GM18505 (cell line): ENCODE data around the gene ELANE.

ENCODE experiments used
- ATAC-seq: cut with Tn5 transposase; IDR thresholded peaks from one replicate; pipeline ENCODE4 v1.9.1; 2021; ENCODE audit not compliant: unreplicated experiment
- POLR2A ChIP-seq: IDR thresholded peaks from 4 replicates; pipeline ENCODE4 v1.6.1; 2011; ENCODE audit warnings: borderline replicate concordance; ENCODE audit not compliant: insufficient read depth, insufficient read length; ENCODE audit errors: extremely low read depth

Gene ELANE

DNA sequence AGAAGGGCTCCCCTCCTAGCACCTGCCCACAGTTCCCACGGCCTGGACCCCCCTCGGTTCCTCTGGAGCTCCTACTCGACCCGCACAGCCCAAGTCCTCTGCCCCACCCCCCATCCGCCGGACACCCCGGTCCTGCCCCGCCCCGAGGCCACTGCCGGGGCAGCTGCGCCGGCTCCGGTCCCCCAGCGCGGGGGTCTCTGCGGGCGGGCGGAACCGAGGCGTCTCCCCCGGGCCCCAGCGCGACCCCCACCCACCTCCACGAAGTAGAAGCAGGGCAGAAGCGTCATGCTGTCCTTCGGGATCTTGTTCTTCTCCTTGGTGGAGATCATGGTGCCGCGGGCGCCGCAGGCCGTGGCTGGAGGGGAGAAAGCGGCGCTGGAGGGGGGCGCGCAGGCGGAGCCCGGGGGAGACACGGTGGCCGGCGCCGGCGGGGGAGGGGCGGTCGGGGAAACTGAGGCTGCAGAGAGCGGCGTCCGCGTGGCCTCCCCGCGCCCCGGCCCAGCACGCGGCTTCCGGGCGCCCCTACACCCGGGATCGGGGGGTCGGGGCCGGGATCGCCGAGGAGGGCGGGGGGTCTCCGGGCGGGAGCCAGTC lies 30.8 kb upstream of the ELANE start:
- TF ChIP-seq POLR2A, result no peak
- no peak for ATAC-seq

GRCh38 chr19:821825-822503 lies 30.1 kb upstream of the ELANE start, which contains the start of gene PLPPR3:
Gene PLPPR3, minus strand, starts transcription at chr19:821955. Its CDS starts 396 bp downstream, at chr19:821559.
- ATAC-seq, result no peak
- no peak for TF ChIP-seq POLR2A

DNA sequence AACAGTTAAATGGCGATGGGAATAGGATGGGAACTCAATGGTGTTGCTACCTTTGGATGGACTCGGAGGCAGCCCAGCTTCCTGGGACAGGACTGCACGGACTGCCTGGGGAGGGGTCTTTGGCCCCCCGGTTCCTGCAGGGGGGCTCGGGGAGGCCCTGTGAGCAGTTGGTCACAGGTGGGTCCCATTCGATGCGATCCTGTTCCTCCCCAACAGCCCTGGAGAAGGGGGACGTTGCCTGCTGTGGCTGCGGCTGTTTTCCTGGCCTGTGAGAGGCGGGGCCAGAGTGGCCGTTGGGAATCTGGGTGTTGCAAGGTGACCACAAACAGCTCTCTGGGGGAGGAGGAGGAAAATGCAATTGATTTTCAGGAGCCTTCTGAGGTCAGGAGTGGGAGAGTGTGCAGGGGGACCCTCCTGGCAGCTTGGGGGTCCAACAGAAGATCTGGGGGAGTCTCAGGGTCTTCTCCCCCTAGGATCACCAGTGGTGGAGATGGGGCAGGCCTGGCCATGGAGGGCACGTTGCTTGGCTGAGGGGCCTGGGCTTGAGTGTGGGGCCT lies 28.5 kb upstream of the ELANE start:
- ATAC-seq, result no peak
- TF ChIP-seq POLR2A, result no peak

DNA sequence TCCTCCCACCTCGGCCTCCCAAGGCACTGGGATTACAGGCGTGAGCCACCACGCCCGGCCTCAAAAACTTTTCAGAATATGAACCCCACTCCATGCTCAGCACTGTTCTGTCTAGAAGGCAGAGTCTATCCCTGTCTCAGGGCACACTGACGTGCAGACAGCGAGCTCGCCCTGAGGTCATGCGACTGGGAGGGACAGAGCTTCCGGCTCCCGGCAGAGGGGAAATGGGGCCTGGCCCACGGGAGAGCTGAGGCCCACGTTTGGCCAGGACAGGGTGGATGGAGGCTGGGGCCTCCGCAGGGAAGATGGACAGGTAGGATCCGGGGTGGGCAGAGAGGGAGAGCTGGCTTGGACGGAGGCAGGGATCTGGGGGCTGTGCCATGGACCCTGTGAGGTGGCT lies 27.2 kb upstream of the ELANE start:
- no peak for TF ChIP-seq POLR2A
- ATAC-seq, result no peak

DNA sequence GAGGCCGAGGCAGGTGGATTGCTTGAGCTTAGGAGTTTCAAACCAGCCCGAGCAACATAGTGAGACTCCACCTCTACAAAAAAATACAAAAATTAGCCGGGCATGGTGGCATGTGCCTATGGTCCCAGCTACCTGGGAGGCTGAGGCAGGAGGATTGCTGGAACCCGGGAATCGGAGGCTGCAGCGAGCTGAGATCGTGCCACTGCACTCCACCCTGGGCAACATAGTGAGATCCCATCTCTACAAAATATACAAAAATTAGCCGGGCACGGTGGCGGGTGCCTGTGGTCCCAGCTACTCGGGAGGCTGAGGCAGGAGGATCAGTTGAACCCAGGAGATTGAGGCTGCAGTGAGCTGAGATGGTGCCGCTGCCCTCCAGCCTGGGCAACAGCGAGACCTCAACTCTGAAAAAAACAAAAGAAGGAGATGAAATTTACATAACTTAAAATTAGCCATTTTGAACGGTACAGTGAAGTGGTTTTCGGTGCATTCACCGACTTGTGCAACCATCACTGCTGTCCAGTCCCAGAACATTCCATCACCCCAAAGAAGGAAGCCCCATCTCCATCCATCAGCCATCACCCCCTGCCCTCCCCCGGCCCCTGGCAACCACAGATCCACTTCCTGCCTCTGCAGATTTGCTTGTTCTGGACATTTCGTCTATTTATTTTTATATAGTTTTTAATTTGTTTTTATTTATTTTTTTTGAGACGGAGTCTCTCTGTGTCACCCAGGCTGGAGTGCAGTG lies 26.0 kb upstream of the ELANE start:
- no peak for ATAC-seq
- TF ChIP-seq POLR2A, result no peak

GRCh38 chr19:827314-827709 lies 24.8 kb upstream of the ELANE start:
- ATAC-seq, result no peak
- TF ChIP-seq POLR2A, result no peak

DNA sequence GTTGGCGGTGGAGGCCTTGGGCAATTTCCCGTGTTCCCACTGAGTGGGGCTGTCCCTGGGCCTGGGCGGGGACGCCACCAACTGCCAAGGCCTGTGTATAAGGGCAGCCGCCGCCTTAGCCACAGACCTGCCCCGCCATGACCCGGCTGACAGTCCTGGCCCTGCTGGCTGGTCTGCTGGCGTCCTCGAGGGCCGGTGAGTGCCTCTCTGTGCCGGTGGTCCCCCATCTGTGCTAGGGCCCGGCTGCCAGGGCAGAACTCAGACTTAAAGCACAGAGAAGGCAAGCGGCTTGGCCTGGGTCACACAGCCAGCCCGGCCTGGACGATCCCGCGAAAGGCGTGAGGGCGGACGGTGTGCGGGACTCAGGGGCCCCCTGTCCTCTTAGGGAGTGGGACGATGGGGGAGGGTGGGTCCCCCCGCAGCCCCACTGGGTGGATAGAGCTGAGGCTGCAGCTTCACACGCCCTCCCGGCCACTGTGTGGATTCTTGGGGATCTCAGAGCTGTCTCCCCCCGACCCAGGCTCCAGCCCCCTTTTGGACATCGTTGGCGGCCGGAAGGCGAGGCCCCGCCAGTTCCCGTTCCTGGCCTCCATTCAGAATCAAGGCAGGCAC lies 24.3 kb upstream of the ELANE start, which contains the start of gene AZU1:
TSS of gene AZU1 (plus strand) at position 128 of the 612 bp plus-strand sequence. CDS start at position 138, 10 bp downstream.
- ATAC-seq, result no peak
- no peak for TF ChIP-seq POLR2A

DNA sequence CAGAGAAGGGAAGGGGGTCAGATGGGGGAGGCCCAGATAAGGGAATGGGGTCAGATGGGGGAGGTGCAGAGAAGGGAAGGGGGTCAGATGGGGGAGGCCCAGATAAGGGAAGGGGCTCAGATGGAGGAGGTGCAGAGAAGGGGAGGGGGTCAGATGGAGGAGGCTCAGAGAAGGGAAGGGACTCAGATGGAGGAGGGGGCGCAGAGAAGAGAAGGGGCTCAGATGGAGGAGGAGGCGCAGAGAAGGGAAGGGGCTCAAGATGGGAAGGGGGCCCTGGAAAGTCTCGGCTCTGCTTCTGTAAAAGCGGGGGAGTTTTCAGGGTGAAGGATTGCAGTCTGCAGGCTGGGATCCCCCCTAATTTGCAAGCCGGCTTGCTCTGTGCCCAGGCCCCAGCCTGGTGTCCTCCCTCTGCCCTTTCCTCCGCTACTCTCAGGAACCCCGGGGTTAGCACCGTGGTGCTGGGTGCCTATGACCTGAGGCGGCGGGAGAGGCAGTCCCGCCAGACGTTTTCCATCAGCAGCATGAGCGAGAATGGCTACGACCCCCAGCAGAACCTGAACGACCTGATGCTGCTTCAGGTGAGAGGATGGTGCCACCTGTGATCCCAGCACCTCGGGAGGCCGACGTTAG lies 22.9 kb upstream of the ELANE start:
- no peak for TF ChIP-seq POLR2A
- ATAC-seq, result no peak

- no peak for TF ChIP-seq POLR2A
- ATAC-seq, result no peak
Measured at GRCh38 chr19:831407-832369, 20.4 kb upstream of the ELANE start.

DNA sequence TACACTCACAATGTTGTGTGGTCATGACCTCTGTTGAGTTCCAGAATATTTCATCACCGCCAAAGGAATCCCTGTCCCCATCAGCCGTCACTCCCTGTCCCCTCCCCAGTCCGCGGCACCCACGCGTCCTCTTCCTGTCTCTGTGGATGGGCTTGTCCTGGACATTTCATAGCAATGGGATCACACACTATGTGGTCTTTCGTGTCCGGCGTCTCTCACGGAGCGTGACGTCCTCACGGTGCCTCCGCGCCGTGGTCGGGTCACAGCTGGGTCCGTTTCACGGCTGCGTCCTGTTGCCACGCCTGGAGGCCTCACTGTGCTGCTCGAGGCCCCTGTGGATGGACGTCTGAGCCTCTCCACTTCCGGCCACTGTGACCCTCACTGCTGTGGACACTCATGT lies 17.9 kb upstream of the ELANE start:
- ATAC-seq, result no peak
- no peak for TF ChIP-seq POLR2A

DNA sequence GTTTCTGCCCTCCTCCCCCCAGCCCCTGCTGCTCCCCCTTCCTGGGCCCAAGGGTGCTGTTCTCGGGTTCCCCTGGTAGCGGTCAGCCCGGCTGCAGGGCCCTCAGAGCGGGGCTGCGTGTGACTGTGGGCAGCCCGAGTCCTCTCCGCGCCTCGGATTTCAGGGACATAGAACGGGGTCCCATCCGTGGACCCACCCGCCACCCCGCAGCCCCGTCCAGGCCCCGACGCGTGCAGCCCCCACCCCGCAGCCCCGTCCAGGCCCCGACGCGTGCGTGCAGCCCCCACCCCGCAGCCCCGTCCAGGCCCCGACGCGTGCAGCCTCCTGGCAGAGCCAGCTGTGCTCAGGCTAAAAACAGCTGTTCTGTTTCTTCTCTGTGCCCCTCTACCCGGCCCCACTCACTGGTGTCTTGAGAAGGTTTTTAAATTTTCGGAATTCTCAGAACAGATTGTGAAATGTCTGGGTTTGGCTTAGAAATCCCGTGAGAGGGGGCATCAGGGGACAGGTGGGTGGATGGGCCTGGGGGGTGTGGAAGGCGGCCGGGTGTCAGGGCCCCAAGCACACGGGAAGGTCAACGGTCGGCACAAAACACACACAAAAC lies 16.8 kb upstream of the ELANE start:
- TF ChIP-seq POLR2A, result no peak
- no peak for ATAC-seq
